Lower leg skin (tissue), 3 donors: Measurements from ENCODE around the gene RASL10A.

Source experiments
- CTCF ChIP-seq, 3 donors: fragments of 450-650 bp; IDR thresholded peaks; one replicate each; pipeline ENCODE4 v1.5.1; 2016; ENCODE audit warnings: antibody characterized with exemption in 3 of 3, mild to moderate bottlenecking in 3 of 3, moderate library complexity in 2 of 3
- POLR2A ChIP-seq, 2 donors: fragments of 450-650 bp; IDR thresholded peaks; one replicate each; pipeline ENCODE4 v1.6.1; 2016 to 2017; ENCODE audit warnings: antibody characterized with exemption in 2 of 2, mild to moderate bottlenecking in 1 of 2, moderate library complexity in 1 of 2

- TF ChIP-seq CTCF (IDR thresholded peaks at IDR 0.05) (no peak), POLR2A (IDR thresholded peaks at IDR 0.05) (no peak)
Measured at GRCh38 chr22:29300467-29300806, 15.1 kb downstream of the RASL10A start.
